ENCODE data around the gene TAF11L11.
A peak's percentile ranks its signal among the peaks of the same experiment; 100 is the strongest.
"Not testable (repeated sequence)": the region's sequence is repeated elsewhere in the genome, so short reads cannot be mapped to it uniquely, and the experiment has no call there.

Gene TAF11L11

DNA sequence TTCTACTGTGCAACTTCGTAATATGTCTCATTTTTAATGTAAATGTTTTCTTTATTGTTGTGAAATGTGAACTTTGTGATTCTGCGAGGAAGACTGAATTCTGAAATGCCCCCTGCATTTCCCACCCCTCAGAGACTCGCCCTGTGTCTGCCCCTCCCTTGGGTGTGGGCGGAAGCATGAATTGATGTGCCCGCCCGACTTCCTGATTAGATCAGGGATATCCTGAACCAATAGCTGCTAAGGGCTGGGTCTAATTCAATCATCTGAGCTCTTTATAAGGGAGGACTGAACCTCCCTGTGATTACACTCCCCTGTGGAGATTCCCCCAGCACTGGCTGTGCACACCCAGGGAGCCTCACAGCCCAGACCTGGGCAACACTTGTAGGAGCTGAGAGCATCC, at the start of gene TAF11L11:
TAF11L11 (plus strand) TSS at position 304 of the 400 bp plus-strand sequence.
- H3K27me3 Mint-ChIP-seq; H3K4me1 Mint-ChIP-seq; H3K9me3 Mint-ChIP-seq; ATAC-seq; DNase-seq; H3K27ac Mint-ChIP-seq; H3K36me3 Mint-ChIP-seq (ENCODE audit: low read depth); H3K4me3 Mint-ChIP-seq: not testable (repeated sequence)

DNA sequence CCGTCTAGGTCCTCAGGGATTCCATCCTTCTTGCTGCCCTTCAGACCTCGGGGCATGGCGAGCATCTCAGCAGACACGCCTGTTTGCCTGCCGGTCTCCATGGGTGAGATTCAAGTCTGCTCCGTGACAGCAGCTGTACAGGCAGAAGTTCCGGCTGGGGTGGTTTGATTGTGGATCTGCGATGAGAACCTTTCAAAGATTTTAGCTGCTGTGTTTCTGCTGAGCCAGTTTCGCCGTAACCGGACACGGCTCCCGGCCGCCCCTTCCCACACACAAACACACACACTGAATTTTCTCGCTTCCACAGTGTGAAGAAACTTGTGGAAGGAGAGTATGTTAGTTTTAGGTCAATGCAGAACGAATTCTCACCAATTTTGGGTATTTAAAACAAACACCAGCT, 18.3 kb upstream of the TAF11L11 start, which contains the start of gene TAF11L7:
TAF11L7 (minus strand) TSS at position 101 of the 400 bp plus-strand sequence.
- H3K4me1 Mint-ChIP-seq; ATAC-seq; DNase-seq; H3K9me3 Mint-ChIP-seq; H3K27ac Mint-ChIP-seq; H3K4me3 Mint-ChIP-seq; H3K27me3 Mint-ChIP-seq; H3K36me3 Mint-ChIP-seq (ENCODE audit: low read depth): not testable (repeated sequence)

DNA sequence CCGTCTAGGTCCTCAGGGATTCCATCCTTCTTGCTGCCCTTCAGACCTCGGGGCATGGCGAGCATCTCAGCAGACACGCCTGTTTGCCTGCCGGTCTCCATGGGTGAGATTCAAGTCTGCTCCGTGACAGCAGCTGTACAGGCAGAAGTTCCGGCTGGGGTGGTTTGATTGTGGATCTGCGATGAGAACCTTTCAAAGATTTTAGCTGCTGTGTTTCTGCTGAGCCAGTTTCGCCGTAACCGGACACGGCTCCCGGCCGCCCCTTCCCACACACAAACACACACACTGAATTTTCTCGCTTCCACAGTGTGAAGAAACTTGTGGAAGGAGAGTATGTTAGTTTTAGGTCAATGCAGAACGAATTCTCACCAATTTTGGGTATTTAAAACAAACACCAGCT, 13.1 kb upstream of the TAF11L11 start, which contains the start of gene TAF11L8:
TAF11L8 (minus strand) TSS at position 101 of the 400 bp plus-strand sequence.
- H3K27ac Mint-ChIP-seq, ATAC-seq, H3K27me3 Mint-ChIP-seq: not testable (repeated sequence)

DNA sequence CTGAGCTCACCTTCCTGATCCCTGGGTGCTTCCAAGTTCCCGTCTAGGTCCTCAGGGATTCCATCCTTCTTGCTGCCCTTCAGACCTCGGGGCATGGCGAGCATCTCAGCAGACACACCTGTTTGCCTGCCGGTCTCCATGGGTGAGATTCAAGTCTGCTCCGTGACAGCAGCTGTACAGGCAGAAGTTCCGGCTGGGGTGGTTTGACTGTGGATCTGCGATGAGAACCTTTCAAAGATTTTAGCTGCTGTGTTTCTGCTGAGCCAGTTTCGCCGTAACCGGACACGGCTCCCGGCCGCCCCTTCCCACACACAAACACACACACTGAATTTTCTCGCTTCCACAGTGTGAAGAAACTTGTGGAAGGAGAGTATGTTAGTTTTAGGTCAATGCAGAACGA, 9.7 kb upstream of the TAF11L11 start, which contains the start of gene TAF11L9:
TAF11L9 (minus strand) TSS at position 140 of the 400 bp plus-strand sequence.
- H3K9me3 Mint-ChIP-seq; H3K4me3 Mint-ChIP-seq; DNase-seq; H3K4me1 Mint-ChIP-seq; H3K27ac Mint-ChIP-seq; ATAC-seq; H3K27me3 Mint-ChIP-seq; H3K36me3 Mint-ChIP-seq (ENCODE audit: low read depth): not testable (repeated sequence)

More for the DNA sequence above, 13.1 kb upstream of the TAF11L11 start, which contains the start of gene TAF11L8:
- H3K36me3 Mint-ChIP-seq (ENCODE audit: low read depth); H3K9me3 Mint-ChIP-seq; H3K4me3 Mint-ChIP-seq; H3K4me1 Mint-ChIP-seq; DNase-seq: not testable (repeated sequence)

DNA sequence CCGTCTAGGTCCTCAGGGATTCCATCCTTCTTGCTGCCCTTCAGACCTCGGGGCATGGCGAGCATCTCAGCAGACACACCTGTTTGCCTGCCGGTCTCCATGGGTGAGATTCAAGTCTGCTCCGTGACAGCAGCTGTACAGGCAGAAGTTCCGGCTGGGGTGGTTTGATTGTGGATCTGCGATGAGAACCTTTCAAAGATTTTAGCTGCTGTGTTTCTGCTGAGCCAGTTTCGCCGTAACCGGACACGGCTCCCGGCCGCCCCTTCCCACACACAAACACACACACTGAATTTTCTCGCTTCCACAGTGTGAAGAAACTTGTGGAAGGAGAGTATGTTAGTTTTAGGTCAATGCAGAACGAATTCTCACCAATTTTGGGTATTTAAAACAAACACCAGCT, 6.3 kb upstream of the TAF11L11 start, which contains the start of gene TAF11L10:
TAF11L10 (minus strand) TSS at position 101 of the 400 bp plus-strand sequence.
- H3K4me1 Mint-ChIP-seq = not testable (repeated sequence)

DNA sequence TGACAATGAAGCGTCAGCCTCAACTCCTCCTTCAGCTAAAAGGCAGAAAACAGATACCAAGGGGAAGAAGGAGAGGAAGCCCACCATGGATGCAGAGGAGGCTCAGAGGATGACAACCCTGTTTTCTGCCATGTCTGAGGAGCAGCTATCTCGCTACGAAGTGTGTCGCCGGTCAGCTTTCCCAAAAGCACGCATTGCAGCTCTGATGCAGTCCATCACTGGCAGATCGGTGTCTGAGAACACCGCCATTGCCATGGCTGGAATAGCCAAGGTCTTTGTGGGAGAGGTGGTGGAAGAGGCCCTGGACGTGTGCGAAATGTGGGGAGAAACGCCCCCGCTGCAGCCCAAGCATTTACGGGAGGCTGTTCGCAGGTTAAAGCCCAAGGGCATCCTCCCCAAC, 968 bp downstream of the TAF11L11 start:
- no peaks in the 10 kb centered on the region for H3K27me3 Mint-ChIP-seq

More for the DNA sequence above, 6.3 kb upstream of the TAF11L11 start, which contains the start of gene TAF11L10:
- not testable (repeated sequence) for DNase-seq; H3K27me3 Mint-ChIP-seq; ATAC-seq; H3K4me3 Mint-ChIP-seq; H3K27ac Mint-ChIP-seq; H3K9me3 Mint-ChIP-seq; H3K36me3 Mint-ChIP-seq (ENCODE audit: low read depth)

DNA sequence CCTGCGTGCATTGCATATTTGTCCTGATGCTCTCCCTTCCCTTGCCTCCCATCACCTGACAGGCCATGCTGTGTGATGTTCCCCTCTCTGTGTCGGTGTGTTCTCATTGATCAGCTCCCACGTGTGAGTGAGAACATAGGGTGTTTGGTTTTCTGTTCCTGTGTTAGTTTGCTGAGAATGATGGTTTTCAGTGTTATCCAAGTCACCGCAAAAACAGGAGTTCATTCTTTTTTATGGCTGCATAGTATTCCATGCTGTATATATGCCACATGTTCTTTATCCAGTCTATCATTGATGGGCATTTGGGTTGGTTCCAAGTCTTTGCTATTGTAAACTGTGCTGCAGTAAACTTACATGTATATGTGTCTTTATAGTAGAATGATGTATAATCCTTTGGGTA, 3.5 kb downstream of the TAF11L11 start:
- ATAC-seq; H3K27ac Mint-ChIP-seq; H3K9me3 Mint-ChIP-seq; H3K36me3 Mint-ChIP-seq (ENCODE audit: low read depth); H3K4me3 Mint-ChIP-seq; DNase-seq; H3K27me3 Mint-ChIP-seq; H3K4me1 Mint-ChIP-seq: not testable (repeated sequence)

More for the DNA sequence above, 968 bp downstream of the TAF11L11 start:
- ATAC-seq = no peak
- H3K4me3 Mint-ChIP-seq = no peak overlapping the region
- H3K4me1 Mint-ChIP-seq = no peaks in the 10 kb centered on the region
- no peak for DNase-seq
- H3K9me3 Mint-ChIP-seq = no peaks in the 10 kb centered on the region
- H3K36me3 Mint-ChIP-seq (ENCODE audit: low read depth) = no peaks in the 10 kb centered on the region
- no peak overlapping the region for H3K27ac Mint-ChIP-seq

DNA sequence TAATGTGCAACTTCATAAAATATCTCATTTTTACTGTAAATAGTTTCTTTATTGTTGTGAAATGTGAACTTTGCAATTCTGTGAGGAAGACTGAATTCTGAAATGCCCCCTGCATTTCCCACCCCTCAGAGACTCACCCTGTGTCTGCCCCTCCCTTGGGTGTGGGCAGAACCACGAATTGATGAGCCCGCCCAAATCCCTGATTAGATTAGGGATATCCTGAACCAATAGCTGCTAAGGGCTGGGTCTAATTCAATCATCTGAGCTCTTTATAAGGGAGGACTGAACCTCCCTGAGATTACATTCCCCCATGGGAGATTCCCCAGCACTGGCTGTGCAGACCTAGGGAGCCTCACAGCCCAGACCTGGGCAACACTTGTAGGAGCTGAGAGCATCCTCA, 6.1 kb downstream of the TAF11L11 start, which contains the start of gene TAF11L12:
TAF11L12 (plus strand) TSS at position 301 of the 400 bp plus-strand sequence.
- not testable (repeated sequence) for H3K9me3 Mint-ChIP-seq; H3K36me3 Mint-ChIP-seq (ENCODE audit: low read depth); H3K4me1 Mint-ChIP-seq; H3K4me3 Mint-ChIP-seq; H3K27me3 Mint-ChIP-seq; DNase-seq; ATAC-seq; H3K27ac Mint-ChIP-seq

DNA sequence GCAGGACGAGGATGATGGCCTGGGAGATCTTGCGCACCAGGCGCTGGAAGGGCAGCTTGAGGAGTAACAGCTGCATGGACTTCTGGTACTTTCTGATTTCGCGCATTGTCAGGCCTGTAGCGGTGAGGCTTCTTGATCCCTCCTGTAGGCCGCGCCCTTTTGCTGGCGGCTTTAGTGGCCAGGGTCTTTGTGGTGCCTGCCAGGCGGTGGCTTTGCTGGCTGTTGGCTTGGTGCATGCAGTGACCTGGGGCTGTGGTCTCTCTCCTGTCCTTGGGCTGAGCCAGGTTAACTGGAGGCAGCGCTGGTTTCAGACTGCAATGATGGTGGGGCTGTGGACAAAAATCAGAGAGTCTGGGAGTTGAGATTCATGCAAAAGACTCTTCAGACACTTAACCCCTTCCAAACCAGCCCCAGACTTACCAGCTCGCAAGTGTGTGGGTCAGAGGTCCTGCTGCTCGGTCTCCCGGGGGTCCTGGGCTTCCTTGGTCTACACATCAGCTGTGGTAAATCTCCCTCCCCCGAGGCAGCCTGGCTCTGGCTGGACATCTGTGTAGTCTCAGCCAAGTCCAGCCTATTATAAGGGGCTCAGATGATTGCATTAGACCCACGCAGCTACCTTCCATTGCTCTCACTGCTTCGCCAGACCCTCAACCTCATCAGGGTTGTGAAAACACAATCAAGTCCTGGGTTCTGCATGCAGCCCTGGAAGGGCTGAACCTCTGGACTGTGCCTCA, 11.1 kb downstream of the TAF11L11 start:
- Mint-ChIP-seq H3K4me1 (no peaks in the 10 kb centered on the region), H3K27me3 (no peaks in the 10 kb centered on the region), H3K27ac (no peak overlapping the region), H3K36me3 (ENCODE audit: low read depth) (no peaks in the 10 kb centered on the region), H3K4me3 (no peak overlapping the region), H3K9me3 (no peaks in the 10 kb centered on the region)
- no peak for ATAC-seq
- no peak for DNase-seq

DNA sequence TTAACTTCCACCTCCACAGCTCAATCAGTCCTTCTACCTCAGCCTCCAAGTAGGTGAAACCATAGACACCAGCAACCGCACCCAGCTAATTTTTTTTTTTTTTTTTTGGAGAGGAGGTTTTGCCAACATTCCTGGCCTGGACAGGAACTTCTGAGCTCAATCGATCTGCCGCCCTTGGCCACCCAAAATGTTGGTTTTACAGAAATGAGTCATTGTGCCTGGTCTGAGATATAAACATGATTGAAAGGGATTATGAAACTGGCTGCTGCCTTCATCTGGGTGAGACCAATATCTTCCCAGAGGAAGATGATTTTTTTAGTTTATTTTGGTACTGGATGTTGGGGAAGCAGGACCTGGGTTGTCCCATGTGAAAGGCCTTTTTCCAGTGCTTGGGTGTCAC, 15.4 kb downstream of the TAF11L11 start:
- H3K9me3 Mint-ChIP-seq = peaks cover 4% of the 10 kb centered on the region

DNA sequence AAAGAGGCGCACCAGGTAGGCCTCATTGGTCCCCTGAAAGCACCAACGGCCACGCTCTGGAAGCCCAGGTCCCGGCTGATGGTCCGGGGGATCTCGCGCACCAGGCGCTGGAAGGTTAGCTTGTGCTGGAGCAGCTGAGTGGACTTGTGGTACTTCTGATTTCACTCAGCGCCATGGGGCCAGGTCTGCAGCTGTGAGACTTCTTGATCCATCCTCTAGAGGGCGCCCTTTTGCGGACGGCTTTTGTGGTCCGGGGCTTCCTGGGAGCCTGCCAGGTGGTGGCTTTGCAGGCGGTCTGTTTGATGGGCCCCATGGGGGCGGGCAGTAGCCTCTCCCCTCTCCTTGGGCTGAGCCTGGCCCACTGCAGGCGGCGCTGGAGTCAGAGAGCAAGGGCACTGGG, 16.6 kb downstream of the TAF11L11 start:
- Mint-ChIP-seq H3K4me1 (no peaks in the 10 kb centered on the region), H3K27me3 (no peaks in the 10 kb centered on the region), H3K9me3 (peaks cover 4% of the 10 kb centered on the region), H3K36me3 (ENCODE audit: low read depth) (no peaks in the 10 kb centered on the region), H3K27ac (no peak overlapping the region), H3K4me3 (no peak overlapping the region)
- DNase-seq (no peak), ATAC-seq (no peak)

More for the DNA sequence above, 15.4 kb downstream of the TAF11L11 start:
- Mint-ChIP-seq H3K36me3 (ENCODE audit: low read depth) (no peaks in the 10 kb centered on the region), H3K4me1 (no peaks in the 10 kb centered on the region), H3K4me3 (no peak overlapping the region), H3K27ac (no peak overlapping the region), H3K27me3 (no peaks in the 10 kb centered on the region)
- DNase-seq (no peak), ATAC-seq (no peak)

DNA sequence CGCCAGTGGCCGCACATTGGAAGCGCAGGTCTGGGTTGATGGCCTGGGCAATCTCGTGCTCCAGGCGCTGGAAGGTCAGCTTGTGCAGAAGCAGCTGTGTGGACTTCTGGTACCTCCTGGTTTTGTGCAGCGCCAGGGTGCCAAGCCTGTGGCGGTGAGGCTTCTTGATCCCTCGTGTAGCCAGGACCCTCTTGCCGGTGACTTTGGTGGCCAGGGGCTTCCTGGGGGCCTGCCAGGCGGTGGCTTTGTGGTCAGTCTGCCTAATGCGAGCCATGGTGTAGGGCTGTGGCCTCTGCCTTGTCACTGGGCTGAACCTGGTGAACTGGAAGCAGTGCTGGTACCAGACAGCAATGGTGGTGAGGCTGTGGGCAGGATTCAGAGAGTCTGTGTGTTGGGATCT, 21.7 kb downstream of the TAF11L11 start:
- H3K27ac Mint-ChIP-seq = no peak overlapping the region
- H3K27me3 Mint-ChIP-seq = no peaks in the 10 kb centered on the region
- ATAC-seq = peak; percentile 20
- no peak for DNase-seq
- H3K9me3 Mint-ChIP-seq = peaks cover 4% of the 10 kb centered on the region
- H3K36me3 Mint-ChIP-seq (ENCODE audit: low read depth) = no peaks in the 10 kb centered on the region
- no peaks in the 10 kb centered on the region for H3K4me1 Mint-ChIP-seq
- H3K4me3 Mint-ChIP-seq = no peak overlapping the region

DNA sequence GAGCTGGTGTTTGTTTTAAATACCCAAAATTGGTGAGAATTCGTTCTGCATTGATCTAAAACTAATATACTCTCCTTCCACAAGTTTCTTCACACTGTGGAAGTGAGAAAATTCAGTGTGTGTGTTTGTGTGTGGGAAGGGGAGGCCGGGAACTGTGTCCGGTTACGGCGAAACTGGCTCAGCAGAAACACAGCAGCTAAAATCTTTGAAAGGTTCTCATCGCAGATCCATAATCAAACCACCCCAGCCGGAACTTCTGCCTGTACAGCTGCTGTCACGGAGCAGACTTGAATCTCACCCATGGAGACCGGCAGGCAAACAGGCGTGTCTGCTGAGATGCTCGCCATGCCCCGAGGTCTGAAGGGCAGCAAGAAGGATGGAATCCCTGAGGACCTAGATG, 27.8 kb downstream of the TAF11L11 start, which contains the start of gene TAF11L13:
TAF11L13 (plus strand) TSS at position 301 of the 400 bp plus-strand sequence.
- not testable (repeated sequence) for H3K36me3 Mint-ChIP-seq (ENCODE audit: low read depth); H3K9me3 Mint-ChIP-seq; DNase-seq; H3K27ac Mint-ChIP-seq; ATAC-seq; H3K4me1 Mint-ChIP-seq; H3K4me3 Mint-ChIP-seq; H3K27me3 Mint-ChIP-seq

DNA sequence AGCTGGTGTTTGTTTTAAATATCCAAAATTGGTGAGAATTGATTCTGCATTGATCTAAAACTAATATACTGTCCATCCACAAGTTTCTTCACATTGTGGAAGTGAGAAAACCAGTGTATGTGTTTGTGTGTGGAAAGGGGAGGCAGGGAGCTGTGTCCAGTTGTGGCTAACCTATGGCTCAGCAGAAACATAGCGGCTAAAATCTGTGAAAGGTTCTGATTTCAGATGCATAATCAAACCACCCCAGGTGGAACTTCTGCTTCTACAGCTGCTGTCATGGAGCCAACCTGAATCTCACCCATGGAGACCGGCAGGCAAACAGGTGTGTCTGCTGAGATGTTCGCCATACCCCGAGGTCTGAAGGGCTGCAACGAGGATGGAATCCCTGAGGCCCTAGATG, 30.2 kb downstream of the TAF11L11 start, which contains the start of gene TAF11L14:
TAF11L14 (plus strand) TSS at position 301 of the 400 bp plus-strand sequence.
- Mint-ChIP-seq H3K9me3 (peaks cover 9% of the 10 kb centered on the region), H3K27me3 (no peaks in the 10 kb centered on the region), H3K4me1 (no peaks in the 10 kb centered on the region), H3K27ac (no peak within 1 kb of the TSS), H3K4me3 (no peak within 1 kb of the TSS), H3K36me3 (ENCODE audit: low read depth) (no peaks in the 10 kb centered on the region)
- ATAC-seq = no peak
- no peak for DNase-seq

DNA sequence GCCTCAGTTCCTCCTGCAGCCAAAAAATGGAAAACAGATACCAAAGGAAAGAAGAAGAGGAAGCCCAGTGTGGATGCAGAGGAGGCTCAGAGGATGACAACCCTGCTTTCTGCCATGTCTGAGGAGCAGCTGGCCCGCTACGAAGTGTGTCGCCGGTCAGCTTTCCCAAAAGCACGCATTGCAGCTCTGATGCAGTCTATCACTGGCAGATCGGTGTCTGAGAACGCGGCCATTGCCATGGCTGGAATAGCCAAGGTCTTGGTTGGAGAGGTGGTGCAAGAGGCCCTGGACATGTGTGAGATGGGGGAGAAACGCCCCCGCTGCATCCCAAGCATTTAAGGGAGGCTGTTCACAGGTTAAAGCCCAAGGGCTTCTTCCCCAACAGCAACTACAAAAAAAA, 45.2 kb downstream of the TAF11L11 start:
- H3K27ac Mint-ChIP-seq; H3K36me3 Mint-ChIP-seq (ENCODE audit: low read depth); DNase-seq; H3K27me3 Mint-ChIP-seq; H3K4me3 Mint-ChIP-seq; H3K4me1 Mint-ChIP-seq; ATAC-seq: not testable (repeated sequence)
- H3K9me3 Mint-ChIP-seq = peaks cover 10% of the 10 kb centered on the region

Data from activated naive CD8-positive, alpha-beta T cell treated with anti-CD3 and anti-CD28 coated beads, Interleukin-2, amount 50 U/mL, for 24 hours (primary cell).